Gastrocnemius medialis (tissue), 4 donors: Measurements from ENCODE around the gene CCM2. TPM values are rescaled to one million over a fixed set of nuclear protein-coding genes. Genes with fewer than 3 reads are reported as not detected.

Experiments used
- ATAC-seq, 2 donors: fragments of 150-250 bp; one replicate each; pipeline ENCODE4 v1.9.1; 2016
- DNase-seq, 2 donors: peaks; one replicate each; pipeline ENCODE4 v3.0.0-alpha.2; 2019
- H3K27ac ChIP-seq, 4 donors: fragments of 200-600 bp; sonication (generic); 1 replicate in 1 of 4; 2 replicates in 3 of 4; pipeline ENCODE4 v1.5.1; 2016 to 2018; ENCODE audit warnings: mild to moderate bottlenecking in 2 of 4, moderate library complexity in 1 of 4
- H3K27me3 ChIP-seq, 3 donors: fragments of 200-600 bp; sonication (generic) in 2 of 3; 1 replicate in 1 of 3; 2 replicates in 2 of 3; pipeline versions ENCODE4 v1.5.1 to v1.6.0; 2016 to 2019; ENCODE audit warnings: mild to moderate bottlenecking in 1 of 3, moderate library complexity in 1 of 3
- H3K36me3 ChIP-seq, 2 donors: fragments of 200-600 bp; sonication (generic) in 1 of 2; one replicate each; pipeline ENCODE4 v1.5.1; 2017 to 2018
- H3K4me1 ChIP-seq, 2 donors: fragments of 200-600 bp; sonication (generic) in 1 of 2; one replicate each; pipeline ENCODE4 v1.5.1; 2016 to 2017; ENCODE audit warnings: mild to moderate bottlenecking in 2 of 2
- H3K4me3 ChIP-seq, 4 donors: fragments of 200-600 bp; sonication (generic) in 3 of 4; 1 replicate in 1 of 4; 2 replicates in 3 of 4; pipeline ENCODE4 v1.5.1; 2016 to 2019; ENCODE audit warnings: mild to moderate bottlenecking in 2 of 4
- H3K9me3 ChIP-seq, 3 donors: fragments of 200-600 bp; sonication (generic) in 2 of 3; 1 replicate in 1 of 3; 2 replicates in 2 of 3; pipeline ENCODE4 v1.5.1; 2016 to 2019
- CTCF ChIP-seq, 5 experiments: fragments of 450-650 bp in 3 of 5; fragments of 200-600 bp in 2 of 5; sonication (generic) in 2 of 5; IDR thresholded peaks in 4 of 5; conservative IDR thresholded peaks in 1 of 5; 1 replicate in 4 of 5; 2 replicates in 1 of 5; pipeline ENCODE4 v1.5.1; 2016 to 2019; ENCODE audit warnings: antibody characterized with exemption in 5 of 5, mild to moderate bottlenecking in 3 of 5, moderate library complexity in 3 of 5
- POLR2A ChIP-seq, 2 donors: fragments of 450-650 bp; IDR thresholded peaks; one replicate each; pipeline ENCODE4 v1.6.1; 2017; ENCODE audit warnings: antibody characterized with exemption in 2 of 2, mild to moderate bottlenecking in 2 of 2, moderate library complexity in 2 of 2
- in situ Hi-C, 4 donors: fragments of 200-750 bp; cut with MboI; loops; one replicate each; pipeline versions ENCODE4 v1.15.0 to v1.8.0; 2017; ENCODE audit warnings: low sequenced_read_pairs in 4 of 4
- intact Hi-C: fragments of 100-400 bp; cut with DNase I; formaldehyde crosslinking; loops from one replicate; pipeline ENCODE4 v1.15.1; 2023; ENCODE audit warnings: low total_unique reads
- total RNA-seq, 4 donors: library from RNA; depleted of rRNA; stranded (reverse); fragments of >200 nt; gene quantifications; one replicate each; pipeline versions ENCODE4 v1.1.0 to v1.2.3, GENCODE V29; 2016

The CCM2 gene
- total RNA-seq, 4 donors from 2014 or later: 37.7 to 61.8 (median 47.4) TPM

- H3K9me3 ChIP-seq: no peaks in the 10 kb centered on the region
- H3K4me1 ChIP-seq: no peaks in the 10 kb centered on the region
- no peaks in the 10 kb centered on the region for H3K27me3 ChIP-seq
- TF ChIP-seq POLR2A (IDR thresholded peaks at IDR 0.05) (no peak), CTCF (IDR thresholded peaks at IDR 0.05 in 4 of 5, conservative IDR thresholded peaks at IDR 0.05 in 1 of 5) (no peak)
- no peak overlapping the region for H3K4me3 ChIP-seq
- in situ Hi-C loops: no loop called here
- ATAC-seq (no peak), DNase-seq (no peak)
- H3K36me3 ChIP-seq: peaks cover 0 to 73% of the 10 kb centered on the region in 2 donors
- H3K27ac ChIP-seq: no peak overlapping the region
- intact Hi-C loops: no loop called here
Observed at GRCh38 chr7:45073786-45074527, 74.0 kb downstream of the CCM2 start.

- H3K27ac ChIP-seq: no peak overlapping the region
- no peak for ATAC-seq
- H3K4me1 ChIP-seq: no peaks in the 10 kb centered on the region
- H3K36me3 ChIP-seq: peaks cover 0 to 69% of the 10 kb centered on the region in 2 donors
- no peak for DNase-seq
- TF ChIP-seq POLR2A (IDR thresholded peaks at IDR 0.05) (no peak), CTCF (IDR thresholded peaks at IDR 0.05 in 4 of 5, conservative IDR thresholded peaks at IDR 0.05 in 1 of 5) (no peak)
- no peaks in the 10 kb centered on the region for H3K27me3 ChIP-seq
- intact Hi-C loops: no loop called here
- H3K4me3 ChIP-seq: no peak overlapping the region
- H3K9me3 ChIP-seq: no peaks in the 10 kb centered on the region
- in situ Hi-C loops: no loop called here
Observed at GRCh38 chr7:45074528-45075354, 74.7 kb downstream of the CCM2 start.

- intact Hi-C loops: no loop called here
- ATAC-seq: no peak
Observed at GRCh38 chr7:45075355-45075644, 75.3 kb downstream of the CCM2 start.

More at GRCh38 chr7:45075355-45075644, 75.3 kb downstream of the CCM2 start:
- Histone ChIP-seq H3K27me3 (no peaks in the 10 kb centered on the region), H3K9me3 (no peaks in the 10 kb centered on the region), H3K36me3 (peaks cover 0 to 64% of the 10 kb centered on the region in 2 donors), H3K4me3 (no peak overlapping the region), H3K4me1 (no peaks in the 10 kb centered on the region), H3K27ac (no peak overlapping the region)
- TF ChIP-seq CTCF (IDR thresholded peaks at IDR 0.05 in 4 of 5, conservative IDR thresholded peaks at IDR 0.05 in 1 of 5) (no peak), POLR2A (IDR thresholded peaks at IDR 0.05) (no peak)
- DNase-seq: no peak
- in situ Hi-C loops: no loop called here
